ENCODE measurements around the gene POGZ.

The POGZ gene

DNA sequence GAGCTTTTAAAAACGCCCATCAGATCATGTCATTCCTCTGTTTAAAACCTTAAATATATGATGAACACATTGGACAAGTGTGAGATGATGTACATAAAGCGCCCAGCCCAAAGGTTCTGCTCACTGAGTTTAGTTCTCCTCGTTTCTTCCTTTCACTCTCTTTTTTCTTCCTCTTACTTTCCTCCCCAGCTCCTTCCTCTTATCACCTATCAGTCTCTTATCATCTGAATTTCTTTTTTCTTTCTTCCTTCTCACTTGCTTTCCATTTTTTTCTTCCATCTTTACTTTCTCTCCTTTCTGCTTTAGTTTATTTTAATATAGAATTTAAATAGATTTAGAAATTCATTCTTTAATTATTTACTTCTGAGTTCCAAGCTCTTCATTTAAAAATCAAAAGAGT, 17.8 kb upstream of the POGZ start:
- no peak overlapping the region for H3K4me3 ChIP-seq (ENCODE audit: low read length)

DNA sequence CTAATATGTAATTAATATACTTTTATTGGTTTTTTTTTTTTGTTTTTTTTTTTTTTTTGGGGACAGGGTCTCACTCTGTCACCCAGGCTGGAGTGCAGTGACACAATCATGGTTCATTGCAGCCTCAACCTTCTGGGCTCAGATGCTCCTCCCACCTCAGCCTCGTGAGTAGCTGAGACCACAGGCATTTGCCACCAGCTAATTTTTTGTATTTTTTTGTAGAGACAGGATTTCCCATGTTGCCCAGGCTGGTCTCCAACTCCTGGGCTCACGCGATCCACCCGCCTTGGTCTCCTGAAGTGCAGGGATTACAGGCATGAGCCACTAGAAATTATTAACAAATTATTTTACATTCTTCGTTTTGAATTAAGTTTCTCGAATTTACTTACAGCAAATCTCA, 16.8 kb upstream of the POGZ start:
- H3K9me3 ChIP-seq (ENCODE audit: control insufficient read depth, low read length): no peaks in the 10 kb centered on the region
- no peak overlapping the region for H3K4me3 ChIP-seq (ENCODE audit: low read length)
- no peaks in the 10 kb centered on the region for H3K27me3 ChIP-seq (replicated peaks; ENCODE audit: control insufficient read depth, insufficient read depth, low read length)
- H3K9ac ChIP-seq (ENCODE audit: low read length): no peak overlapping the region
- no peaks in the 10 kb centered on the region for H3K36me3 ChIP-seq (ENCODE audit: control insufficient read depth, insufficient read depth, low read length, severe bottlenecking)
- peaks cover 4% of the 10 kb centered on the region for H3K4me1 ChIP-seq (ENCODE audit: control insufficient read depth, insufficient read depth, low read length)
- no peak for DNase-seq (ENCODE audit: low read depth)

More for the DNA sequence above, 17.8 kb upstream of the POGZ start:
- no peaks in the 10 kb centered on the region for H3K27me3 ChIP-seq (replicated peaks; ENCODE audit: control insufficient read depth, insufficient read depth, low read length)
- peaks cover 5% of the 10 kb centered on the region for H3K9me3 ChIP-seq (ENCODE audit: control insufficient read depth, low read length)
- H3K4me1 ChIP-seq (ENCODE audit: control insufficient read depth, insufficient read depth, low read length): peaks cover 4% of the 10 kb centered on the region
- no peaks in the 10 kb centered on the region for H3K36me3 ChIP-seq (ENCODE audit: control insufficient read depth, insufficient read depth, low read length, severe bottlenecking)
- DNase-seq (ENCODE audit: low read depth): no peak
- no peak overlapping the region for H3K9ac ChIP-seq (ENCODE audit: low read length)

DNA sequence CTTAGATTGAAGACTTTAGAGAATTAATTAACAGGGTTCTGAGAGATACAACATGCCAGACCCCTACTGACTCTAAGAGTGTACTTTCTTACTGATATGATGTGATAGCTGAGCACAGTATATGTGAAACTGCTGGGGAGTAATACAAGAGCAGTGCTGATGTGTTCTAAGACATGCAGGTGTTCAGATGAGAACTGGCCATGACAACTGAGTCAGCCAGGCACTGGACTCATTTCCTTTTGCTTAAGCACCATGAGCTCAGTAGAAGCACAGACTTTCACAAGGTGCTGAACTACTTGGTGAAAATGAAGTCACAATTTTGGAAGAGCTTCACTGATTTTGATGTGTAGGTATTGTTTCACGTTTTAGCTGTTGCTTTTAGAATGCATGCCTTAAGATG, 15.9 kb upstream of the POGZ start:
- H3K9me3 ChIP-seq (ENCODE audit: control insufficient read depth, low read length): no peaks in the 10 kb centered on the region
- no peak overlapping the region for H3K9ac ChIP-seq (ENCODE audit: low read length)
- no peak overlapping the region for H3K4me3 ChIP-seq (ENCODE audit: low read length)
- peaks cover 4% of the 10 kb centered on the region for H3K4me1 ChIP-seq (ENCODE audit: control insufficient read depth, insufficient read depth, low read length)
- no peaks in the 10 kb centered on the region for H3K27me3 ChIP-seq (replicated peaks; ENCODE audit: control insufficient read depth, insufficient read depth, low read length)
- H3K36me3 ChIP-seq (ENCODE audit: control insufficient read depth, insufficient read depth, low read length, severe bottlenecking): no peaks in the 10 kb centered on the region
- DNase-seq (ENCODE audit: low read depth): no peak

DNA sequence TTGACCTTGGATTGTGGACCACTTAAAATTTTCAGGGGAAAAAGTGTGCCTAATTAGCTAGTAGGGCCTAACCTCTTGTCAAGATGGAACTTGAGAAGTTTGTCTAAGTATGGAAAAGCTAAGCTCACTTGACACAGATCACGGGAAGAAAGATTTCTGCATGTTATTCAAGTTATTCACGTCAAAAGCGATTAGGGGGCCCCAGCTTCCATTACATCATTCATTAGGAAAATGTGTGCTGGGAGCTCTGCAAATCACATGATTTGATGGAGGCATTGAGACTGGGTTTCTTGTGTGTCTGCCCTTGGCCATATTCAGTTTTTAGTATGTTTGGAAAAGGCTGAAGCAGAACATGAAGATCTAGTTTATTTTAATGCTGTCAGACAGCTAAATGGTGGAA, 15.5 kb upstream of the POGZ start:
- peaks cover 4% of the 10 kb centered on the region for H3K4me1 ChIP-seq (ENCODE audit: control insufficient read depth, insufficient read depth, low read length)
- no peaks in the 10 kb centered on the region for H3K36me3 ChIP-seq (ENCODE audit: control insufficient read depth, insufficient read depth, low read length, severe bottlenecking)
- no peak overlapping the region for H3K9ac ChIP-seq (ENCODE audit: low read length)
- H3K27me3 ChIP-seq (replicated peaks; ENCODE audit: control insufficient read depth, insufficient read depth, low read length): no peaks in the 10 kb centered on the region
- H3K4me3 ChIP-seq (ENCODE audit: low read length): no peak overlapping the region
- no peak for DNase-seq (ENCODE audit: low read depth)
- no peaks in the 10 kb centered on the region for H3K9me3 ChIP-seq (ENCODE audit: control insufficient read depth, low read length)

DNA sequence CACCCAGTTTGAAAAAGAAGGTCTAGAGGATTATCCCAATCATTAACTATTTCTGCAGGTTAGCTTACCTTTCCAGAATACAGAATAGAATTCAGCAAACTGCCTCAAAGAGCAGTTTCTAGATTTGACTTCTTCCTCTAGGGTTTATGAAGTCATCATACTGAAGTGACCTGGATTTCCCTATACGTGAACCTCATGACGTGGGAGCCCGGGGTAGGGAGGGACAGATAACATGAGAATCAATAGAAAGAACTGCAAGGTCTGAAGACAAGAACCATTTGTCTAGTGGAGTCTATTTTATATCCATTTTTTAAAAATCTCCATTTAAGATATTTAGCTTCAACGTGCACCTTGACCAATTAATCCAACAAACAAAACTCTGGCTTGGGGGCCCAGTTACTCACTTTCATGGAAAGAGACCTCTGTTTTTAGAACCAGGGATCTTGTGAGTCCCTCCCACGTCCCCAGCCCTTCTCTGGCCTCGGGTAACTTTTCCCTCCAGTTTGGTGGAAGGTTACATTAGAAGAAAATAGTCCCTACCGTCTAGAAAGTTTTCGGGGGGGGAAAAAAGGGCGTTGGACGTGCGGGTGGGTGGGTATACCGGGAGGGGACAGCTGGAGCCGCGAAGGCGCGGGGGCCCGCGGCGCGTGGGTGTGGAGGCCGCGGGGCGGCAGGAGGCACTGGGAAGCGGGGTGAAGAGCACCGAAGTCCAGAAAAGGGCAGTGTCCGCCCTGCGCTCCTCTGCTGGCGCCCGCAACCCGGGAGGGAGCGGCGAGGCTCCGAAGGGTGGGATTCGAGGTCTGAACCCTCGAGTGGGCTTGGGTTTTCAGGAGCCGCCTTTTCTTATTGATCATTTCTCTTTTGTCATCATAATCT, 13.8 kb upstream of the POGZ start:
- Histone ChIP-seq H3K4me3 (ENCODE audit: low read length) (peak overlapping the region; percentile 78), H3K9ac (ENCODE audit: low read length) (peak overlapping the region; percentile 79), H3K4me1 (ENCODE audit: control insufficient read depth, insufficient read depth, low read length) (peaks cover 4% of the 10 kb centered on the region), H3K9me3 (ENCODE audit: control insufficient read depth, low read length) (no peaks in the 10 kb centered on the region), H3K27me3 (replicated peaks; ENCODE audit: control insufficient read depth, insufficient read depth, low read length) (no peaks in the 10 kb centered on the region), H3K36me3 (ENCODE audit: control insufficient read depth, insufficient read depth, low read length, severe bottlenecking) (no peaks in the 10 kb centered on the region)
- peak; percentile 78 for DNase-seq (ENCODE audit: low read depth)

DNA sequence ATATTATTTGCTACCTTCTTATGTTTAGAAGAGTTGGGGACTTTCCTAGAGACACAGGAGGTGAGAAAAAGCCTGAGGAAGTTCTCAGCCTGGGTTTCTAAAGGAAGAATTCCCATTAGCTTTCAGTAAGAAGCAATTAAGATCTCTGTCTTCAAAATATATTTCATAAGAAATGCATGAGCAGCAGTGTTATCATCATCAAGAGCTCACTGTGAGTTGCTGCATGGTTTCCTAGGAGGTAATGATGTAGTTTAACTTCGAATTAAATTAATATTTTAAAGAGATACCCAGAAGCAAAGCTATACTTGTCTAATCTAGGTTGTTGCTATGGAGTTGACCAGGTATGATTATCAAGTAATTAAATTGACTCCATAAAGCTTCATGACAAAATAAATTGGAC, 5.7 kb upstream of the POGZ start:
- no peaks in the 10 kb centered on the region for H3K9me3 ChIP-seq (ENCODE audit: control insufficient read depth, low read length)
- no peaks in the 10 kb centered on the region for H3K36me3 ChIP-seq (ENCODE audit: control insufficient read depth, insufficient read depth, low read length, severe bottlenecking)
- no peak overlapping the region for H3K9ac ChIP-seq (ENCODE audit: low read length)
- no peaks in the 10 kb centered on the region for H3K4me1 ChIP-seq (ENCODE audit: control insufficient read depth, insufficient read depth, low read length)
- H3K4me3 ChIP-seq (ENCODE audit: low read length): no peak overlapping the region
- H3K27me3 ChIP-seq (replicated peaks; ENCODE audit: control insufficient read depth, insufficient read depth, low read length): no peaks in the 10 kb centered on the region
- DNase-seq (ENCODE audit: low read depth): no peak

DNA sequence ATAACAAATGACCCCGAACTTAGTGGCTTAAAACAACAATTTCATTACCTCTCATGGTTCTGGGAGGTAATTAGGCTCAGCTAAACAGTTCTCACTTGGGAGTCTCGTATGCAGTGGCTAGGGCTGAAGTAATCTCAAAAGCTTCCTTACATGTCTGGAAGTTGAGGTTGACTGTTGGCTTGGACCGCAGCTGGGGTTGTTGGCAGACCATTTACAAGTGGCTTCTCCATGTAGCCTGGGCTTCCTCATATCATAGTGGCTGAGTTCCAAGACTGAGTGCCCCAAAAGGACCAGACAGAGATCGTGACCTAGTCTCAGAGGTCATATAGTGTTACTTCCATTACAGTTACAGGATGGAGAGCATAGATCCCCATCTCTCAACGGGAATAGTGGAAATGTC, 2.4 kb upstream of the POGZ start:
- DNase-seq (ENCODE audit: low read depth): no peak
- peaks cover 12% of the 10 kb centered on the region for H3K4me1 ChIP-seq (ENCODE audit: control insufficient read depth, insufficient read depth, low read length)
- no peak overlapping the region for H3K4me3 ChIP-seq (ENCODE audit: low read length)
- no peaks in the 10 kb centered on the region for H3K36me3 ChIP-seq (ENCODE audit: control insufficient read depth, insufficient read depth, low read length, severe bottlenecking)
- H3K9me3 ChIP-seq (ENCODE audit: control insufficient read depth, low read length): no peaks in the 10 kb centered on the region
- H3K27me3 ChIP-seq (replicated peaks; ENCODE audit: control insufficient read depth, insufficient read depth, low read length): no peaks in the 10 kb centered on the region
- no peak overlapping the region for H3K9ac ChIP-seq (ENCODE audit: low read length)

DNA sequence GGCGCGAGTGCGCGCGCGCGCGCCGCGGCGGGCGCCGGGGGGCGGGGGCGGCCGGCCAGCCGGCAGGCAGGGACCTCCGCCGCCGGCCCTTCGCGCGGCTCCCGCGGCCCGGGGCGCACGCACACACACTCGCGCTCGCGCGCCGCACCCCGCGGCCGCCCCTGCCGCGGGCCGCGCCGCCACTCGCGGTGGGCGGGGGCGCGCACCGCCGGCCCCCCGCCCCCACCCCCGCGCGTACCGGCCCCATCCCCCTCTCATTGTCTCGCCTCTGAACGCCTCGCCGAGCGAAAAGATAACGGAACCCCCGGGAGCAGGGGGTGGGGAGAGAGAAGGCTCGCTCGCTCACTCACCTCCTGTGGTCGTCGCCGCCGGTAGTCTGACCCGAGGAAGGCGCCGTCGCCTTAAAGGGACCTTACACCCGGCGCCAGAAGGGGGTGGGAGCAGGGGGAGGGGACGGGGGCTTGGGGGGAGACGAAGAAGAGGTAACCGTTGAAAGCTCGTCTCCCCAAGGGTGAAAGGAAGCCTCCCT, 428 bp downstream of the POGZ start:
- peak overlapping the region; percentile 76 for H3K4me3 ChIP-seq (ENCODE audit: low read length)
- H3K9me3 ChIP-seq (ENCODE audit: control insufficient read depth, low read length): no peaks in the 10 kb centered on the region
- H3K36me3 ChIP-seq (ENCODE audit: control insufficient read depth, insufficient read depth, low read length, severe bottlenecking): no peaks in the 10 kb centered on the region
- peaks cover 31% of the 10 kb centered on the region for H3K4me1 ChIP-seq (ENCODE audit: control insufficient read depth, insufficient read depth, low read length)
- no peaks in the 10 kb centered on the region for H3K27me3 ChIP-seq (replicated peaks; ENCODE audit: control insufficient read depth, insufficient read depth, low read length)
- peak; percentile 75 for DNase-seq (ENCODE audit: low read depth)
- H3K9ac ChIP-seq (ENCODE audit: low read length): peak overlapping the region; percentile 73

DNA sequence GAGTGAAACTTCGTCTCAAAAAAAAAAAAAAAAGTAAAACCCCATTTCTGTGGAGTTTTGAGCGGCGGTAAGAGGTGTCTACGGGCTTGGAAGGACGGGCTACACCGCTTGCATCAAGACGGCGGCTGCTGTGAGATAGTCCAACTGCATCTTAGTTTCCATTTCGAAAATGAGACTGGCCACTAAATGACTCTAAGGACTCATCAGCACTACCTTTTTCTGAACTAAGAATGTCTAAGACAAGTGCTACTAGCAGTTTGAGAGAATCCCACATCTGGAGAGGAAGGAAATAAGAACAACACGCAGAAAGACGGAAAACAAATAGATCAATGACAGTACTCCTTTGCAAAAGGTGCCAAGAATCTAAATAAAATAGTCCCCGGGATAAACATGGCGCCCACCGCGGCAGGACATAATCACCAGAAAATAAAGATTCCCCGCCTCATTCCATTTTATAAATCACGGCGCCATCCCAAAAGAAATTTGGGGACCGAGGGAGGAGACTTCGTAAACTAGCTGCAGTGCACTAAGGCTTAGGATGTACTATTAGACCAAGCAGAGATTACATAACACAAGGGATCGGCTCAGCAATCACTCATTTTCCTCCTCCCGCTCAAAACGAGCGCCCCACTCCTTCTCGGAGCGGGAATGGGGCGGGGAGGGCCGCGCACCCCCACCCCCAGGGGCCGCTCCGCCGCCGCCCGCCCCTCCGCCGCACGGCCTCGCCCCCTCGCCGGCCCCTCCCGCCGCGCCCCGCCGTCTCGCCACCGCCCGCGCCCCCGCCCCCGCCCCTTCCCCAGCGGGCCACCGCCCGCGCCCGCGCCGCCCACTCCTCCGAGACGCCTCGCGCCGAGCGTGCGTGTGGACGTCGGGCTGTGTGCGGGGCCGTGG, 1.1 kb downstream of the POGZ start:
- peak overlapping the region; percentile 86 for H3K4me3 ChIP-seq (ENCODE audit: low read length)
- no peaks in the 10 kb centered on the region for H3K9me3 ChIP-seq (ENCODE audit: control insufficient read depth, low read length)
- peak overlapping the region; percentile 85 for H3K9ac ChIP-seq (ENCODE audit: low read length)
- DNase-seq (ENCODE audit: low read depth): peak; percentile 87
- H3K36me3 ChIP-seq (ENCODE audit: control insufficient read depth, insufficient read depth, low read length, severe bottlenecking): peaks cover 3% of the 10 kb centered on the region
- peaks cover 31% of the 10 kb centered on the region for H3K4me1 ChIP-seq (ENCODE audit: control insufficient read depth, insufficient read depth, low read length)
- no peaks in the 10 kb centered on the region for H3K27me3 ChIP-seq (replicated peaks; ENCODE audit: control insufficient read depth, insufficient read depth, low read length)

DNA sequence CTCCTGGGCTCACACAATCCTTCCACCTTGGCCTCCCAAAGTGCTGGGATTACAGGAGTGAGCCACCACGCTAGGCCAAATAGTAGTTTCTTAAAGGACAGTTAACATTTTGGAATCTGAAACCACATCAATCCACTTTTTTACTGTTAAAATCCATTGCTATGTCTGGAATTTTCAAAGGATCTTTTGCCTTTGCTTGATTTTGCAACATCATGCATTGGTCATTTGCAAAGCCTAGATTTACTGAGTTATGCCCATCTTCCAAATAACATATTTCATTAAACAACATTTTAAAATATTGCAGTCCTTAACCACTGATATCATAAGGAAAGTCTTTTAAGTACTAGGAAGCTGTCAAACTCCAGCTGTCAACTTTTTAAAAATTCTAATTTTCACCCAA, 3.3 kb downstream of the POGZ start:
- Histone ChIP-seq H3K4me3 (ENCODE audit: low read length) (no peak overlapping the region), H3K9ac (ENCODE audit: low read length) (no peak overlapping the region), H3K27me3 (replicated peaks; ENCODE audit: control insufficient read depth, insufficient read depth, low read length) (no peaks in the 10 kb centered on the region), H3K4me1 (ENCODE audit: control insufficient read depth, insufficient read depth, low read length) (peaks cover 31% of the 10 kb centered on the region), H3K36me3 (ENCODE audit: control insufficient read depth, insufficient read depth, low read length, severe bottlenecking) (peaks cover 3% of the 10 kb centered on the region), H3K9me3 (ENCODE audit: control insufficient read depth, low read length) (no peaks in the 10 kb centered on the region)
- DNase-seq (ENCODE audit: low read depth): peak; percentile 31

DNA sequence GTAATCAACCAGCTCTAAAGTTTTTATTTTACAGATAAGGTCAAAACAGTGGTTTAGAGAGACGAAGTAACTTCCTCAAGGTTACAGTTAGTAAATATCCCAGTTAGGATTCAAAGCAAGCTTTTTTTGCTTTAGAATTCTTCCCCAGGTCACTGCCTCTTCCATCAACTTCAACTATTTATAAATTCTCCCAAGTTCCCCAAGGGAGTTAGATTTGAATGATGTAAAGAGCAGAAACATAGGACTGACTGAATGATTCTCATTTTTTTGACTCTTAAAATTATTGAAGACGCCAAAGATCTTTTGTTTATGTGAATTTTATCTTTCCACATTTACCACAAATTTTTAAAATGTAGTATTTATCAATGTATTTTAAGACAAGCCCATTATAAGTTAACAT, 4.1 kb downstream of the POGZ start:
- Histone ChIP-seq H3K9me3 (ENCODE audit: control insufficient read depth, low read length) (no peaks in the 10 kb centered on the region), H3K27me3 (replicated peaks; ENCODE audit: control insufficient read depth, insufficient read depth, low read length) (no peaks in the 10 kb centered on the region), H3K4me3 (ENCODE audit: low read length) (no peak overlapping the region), H3K4me1 (ENCODE audit: control insufficient read depth, insufficient read depth, low read length) (peaks cover 31% of the 10 kb centered on the region), H3K9ac (ENCODE audit: low read length) (no peak overlapping the region), H3K36me3 (ENCODE audit: control insufficient read depth, insufficient read depth, low read length, severe bottlenecking) (peaks cover 3% of the 10 kb centered on the region)
- DNase-seq (ENCODE audit: low read depth): peak; percentile 24

All from adipocyte (in vitro differentiated cells).